Liver (tissue), 3 donors: Measurements from ENCODE around the gene HOXA1.

Experiments used
- ATF3 ChIP-seq: IDR thresholded peaks from 2 replicates; pipeline ENCODE4 v1.6.1; 2016; ENCODE audit warnings: antibody characterized with exemption
- CTCF ChIP-seq: fragments of 150-350 bp; IDR thresholded peaks from 2 replicates; pipeline ENCODE4 v1.5.1; 2017; ENCODE audit warnings: improper control_type of control experiment, low read depth, low read length; ENCODE audit not compliant: missing input control
- GABPA ChIP-seq, 2 donors: IDR thresholded peaks in 1 of 2; conservative IDR thresholded peaks in 1 of 2; 2 replicates each; pipeline ENCODE4 v1.6.1; 2016; ENCODE audit warnings: antibody characterized with exemption in 2 of 2, mild to moderate bottlenecking in 1 of 2, moderate library complexity in 1 of 2
- JUND ChIP-seq, 2 donors: IDR thresholded peaks; 2 replicates each; pipeline ENCODE4 v1.6.1; 2016; ENCODE audit warnings: antibody characterized with exemption in 2 of 2
- MAX ChIP-seq: IDR thresholded peaks from 2 replicates; pipeline ENCODE4 v1.6.1; 2016; ENCODE audit warnings: antibody characterized with exemption
- RAD21 ChIP-seq, 2 donors: IDR thresholded peaks; 2 replicates each; pipeline ENCODE4 v1.6.1; 2016; ENCODE audit warnings: antibody characterized with exemption in 2 of 2, mild to moderate bottlenecking in 2 of 2
- REST ChIP-seq: IDR thresholded peaks from 2 replicates; pipeline ENCODE4 v1.6.1; 2016; ENCODE audit warnings: antibody characterized with exemption, mild to moderate bottlenecking
- SP1 ChIP-seq: IDR thresholded peaks from 2 replicates; pipeline ENCODE4 v1.6.1; 2018; ENCODE audit warnings: antibody characterized with exemption, mild to moderate bottlenecking
- ZBTB33 ChIP-seq: IDR thresholded peaks from 2 replicates; pipeline ENCODE4 v1.6.1; 2016; ENCODE audit warnings: antibody characterized with exemption
- donor health status: healthy.
- donor health status: healthy.

- TF ChIP-seq CTCF (no peak), ATF3 (no peak), MAX (no peak), ZBTB33 (no peak), JUND (IDR thresholded peaks at IDR 0.05) (no peak), REST (no peak), RAD21 (IDR thresholded peaks at IDR 0.05) (no peak), SP1 (no peak), GABPA (IDR thresholded peaks at IDR 0.05 in 1 of 2, conservative IDR thresholded peaks at IDR 0.05 in 1 of 2) (no peak)
Observed at GRCh38 chr7:27126596-27127327, 31.0 kb upstream of the HOXA1 start.
